HL-60 (cell line): Measurements from ENCODE around the gene GBP7.

Experiments used
- DNase-seq, 2 experiments: peaks; one replicate each; pipeline ENCODE4 v3.0.0-alpha.2; 2010 to 2020; ENCODE audit warnings: low read depth in 1 of 2, low spot score in 1 of 2
- H3K27ac ChIP-seq: fragments of 250-450 bp; sonication (Bioruptor Pico); replicated peaks from 2 replicates; pipeline ENCODE4 v1.5.1; 2020; ENCODE audit warnings: mild to moderate bottlenecking, moderate library complexity
- H3K27me3 ChIP-seq: fragments of 250-450 bp; sonication (Bioruptor Pico); 2 replicates; pipeline ENCODE4 v1.5.1; 2021; ENCODE audit warnings: mild to moderate bottlenecking, moderate library complexity; ENCODE audit not compliant: insufficient read depth, poor library complexity, severe bottlenecking
- H3K4me3 ChIP-seq: replicated peaks from 2 replicates; pipeline ENCODE4 v1.5.1; 2011; ENCODE audit warnings: mild to moderate bottlenecking, control low read depth, low read length; ENCODE audit not compliant: insufficient read depth
- CTCF ChIP-seq: IDR thresholded peaks from one replicate; pipeline ENCODE4 v1.5.1; 2011; ENCODE audit warnings: low read length, control low read depth, inconsistent platforms; ENCODE audit not compliant: insufficient read depth
- GABPA ChIP-seq: IDR thresholded peaks from 2 replicates; pipeline ENCODE4 v1.6.1; 2012; ENCODE audit warnings: low read depth
- POLR2AphosphoS5 ChIP-seq: IDR thresholded peaks from 2 replicates; pipeline ENCODE4 v1.6.1; 2012; ENCODE audit warnings: low read depth
- SPI1 ChIP-seq: IDR thresholded peaks from 2 replicates; pipeline ENCODE4 v1.6.1; 2012; ENCODE audit warnings: low read depth, mild to moderate bottlenecking, borderline replicate concordance
- TF ChIP-seq, protein P1 (sequence below): IDR thresholded peaks from 2 replicates; pipeline ENCODE4 v1.6.1; 2012; ENCODE audit warnings: low read depth; ENCODE audit not compliant: insufficient replicate concordance

GBP7 gene

DNA sequence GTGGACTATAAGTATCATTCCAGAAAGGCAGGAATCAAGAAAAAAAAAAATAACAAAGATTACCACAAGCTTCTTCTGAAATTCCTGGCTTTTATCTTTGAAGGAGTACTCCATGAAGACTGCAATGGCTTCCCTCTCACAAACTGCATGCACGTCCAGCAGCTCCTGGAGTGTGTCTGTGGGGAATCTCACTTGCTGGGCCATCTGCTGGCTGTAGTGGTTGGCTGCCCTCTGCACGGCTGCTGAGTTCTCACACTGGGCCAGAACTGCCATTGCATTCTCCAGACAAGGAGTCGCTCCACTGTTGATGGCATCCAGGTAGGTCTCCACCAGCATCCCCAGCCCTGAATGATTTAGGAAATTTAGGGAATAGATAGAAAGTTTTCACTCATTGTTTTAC lies 26.6 kb downstream of the GBP7 start:
- no peak for TF ChIP-seq POLR2AphosphoS5
- no peak for TF ChIP-seq SPI1
- TF ChIP-seq GABPA, result no peak
- TF ChIP-seq, protein P1, sequence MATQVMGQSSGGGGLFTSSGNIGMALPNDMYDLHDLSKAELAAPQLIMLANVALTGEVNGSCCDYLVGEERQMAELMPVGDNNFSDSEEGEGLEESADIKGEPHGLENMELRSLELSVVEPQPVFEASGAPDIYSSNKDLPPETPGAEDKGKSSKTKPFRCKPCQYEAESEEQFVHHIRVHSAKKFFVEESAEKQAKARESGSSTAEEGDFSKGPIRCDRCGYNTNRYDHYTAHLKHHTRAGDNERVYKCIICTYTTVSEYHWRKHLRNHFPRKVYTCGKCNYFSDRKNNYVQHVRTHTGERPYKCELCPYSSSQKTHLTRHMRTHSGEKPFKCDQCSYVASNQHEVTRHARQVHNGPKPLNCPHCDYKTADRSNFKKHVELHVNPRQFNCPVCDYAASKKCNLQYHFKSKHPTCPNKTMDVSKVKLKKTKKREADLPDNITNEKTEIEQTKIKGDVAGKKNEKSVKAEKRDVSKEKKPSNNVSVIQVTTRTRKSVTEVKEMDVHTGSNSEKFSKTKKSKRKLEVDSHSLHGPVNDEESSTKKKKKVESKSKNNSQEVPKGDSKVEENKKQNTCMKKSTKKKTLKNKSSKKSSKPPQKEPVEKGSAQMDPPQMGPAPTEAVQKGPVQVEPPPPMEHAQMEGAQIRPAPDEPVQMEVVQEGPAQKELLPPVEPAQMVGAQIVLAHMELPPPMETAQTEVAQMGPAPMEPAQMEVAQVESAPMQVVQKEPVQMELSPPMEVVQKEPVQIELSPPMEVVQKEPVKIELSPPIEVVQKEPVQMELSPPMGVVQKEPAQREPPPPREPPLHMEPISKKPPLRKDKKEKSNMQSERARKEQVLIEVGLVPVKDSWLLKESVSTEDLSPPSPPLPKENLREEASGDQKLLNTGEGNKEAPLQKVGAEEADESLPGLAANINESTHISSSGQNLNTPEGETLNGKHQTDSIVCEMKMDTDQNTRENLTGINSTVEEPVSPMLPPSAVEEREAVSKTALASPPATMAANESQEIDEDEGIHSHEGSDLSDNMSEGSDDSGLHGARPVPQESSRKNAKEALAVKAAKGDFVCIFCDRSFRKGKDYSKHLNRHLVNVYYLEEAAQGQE, result no peak
- no peak for TF ChIP-seq CTCF
- DNase-seq, result no peak
- no peak overlapping the region for H3K4me3 ChIP-seq

GRCh38 chr1:89147678-89148658 lies 27.8 kb downstream of the GBP7 start:
- H3K4me3 ChIP-seq, result no peak overlapping the region
- TF ChIP-seq POLR2AphosphoS5, result no peak
- TF ChIP-seq CTCF, result no peak
- TF ChIP-seq SPI1, result no peak
- no peak overlapping the region for H3K27ac ChIP-seq
- H3K27me3 ChIP-seq, result no peaks in the 10 kb centered on the region
- DNase-seq, result no peak

More for the DNA sequence above, 26.6 kb downstream of the GBP7 start:
- Histone ChIP-seq H3K27ac (no peak overlapping the region), H3K27me3 (no peaks in the 10 kb centered on the region)

DNA sequence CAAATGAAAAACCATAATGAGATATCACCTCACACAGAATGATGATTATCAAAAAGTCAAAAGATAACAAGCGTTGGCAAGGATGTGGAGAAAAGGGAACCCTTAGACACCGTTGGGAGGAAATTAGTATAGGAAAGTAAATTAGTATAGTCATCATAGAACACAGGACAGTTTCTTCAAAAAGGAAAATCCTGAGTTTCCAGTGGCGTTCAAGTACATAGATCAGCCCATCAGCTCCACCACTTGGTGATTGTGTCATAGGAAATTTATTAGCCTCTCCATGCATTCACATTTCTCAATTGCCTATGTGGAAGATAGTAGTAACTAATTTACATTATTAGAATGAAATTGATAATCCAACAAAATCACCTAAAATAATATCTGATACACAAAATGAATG lies 29.1 kb downstream of the GBP7 start:
- no peak overlapping the region for H3K27ac ChIP-seq
- H3K4me3 ChIP-seq, result no peak overlapping the region
- TF ChIP-seq, protein P1, result no peak
- no peak for TF ChIP-seq CTCF
- no peak for TF ChIP-seq GABPA
- no peak for TF ChIP-seq SPI1
- no peak for TF ChIP-seq POLR2AphosphoS5
- H3K27me3 ChIP-seq, result no peaks in the 10 kb centered on the region
- DNase-seq, result no peak

DNA sequence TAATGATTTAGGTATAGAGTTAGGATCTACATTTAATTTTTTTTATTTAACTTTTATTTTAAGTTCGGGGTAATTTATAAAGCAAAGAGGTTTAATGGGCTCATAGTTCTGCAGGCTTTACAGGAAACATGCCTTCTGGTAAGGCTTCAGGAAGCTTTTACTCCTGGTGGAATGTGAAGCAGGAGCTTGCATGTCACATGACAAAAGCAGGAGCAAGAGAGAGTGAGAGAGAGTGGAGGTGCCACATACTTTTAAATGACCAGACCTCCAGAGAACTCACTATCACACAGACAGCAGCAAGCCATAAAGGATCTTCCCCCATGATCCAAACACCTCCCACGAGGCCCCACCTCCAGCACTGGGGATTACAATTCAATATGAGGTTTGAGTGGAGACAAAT lies 32.3 kb downstream of the GBP7 start:
- no peaks in the 10 kb centered on the region for H3K27me3 ChIP-seq
- H3K4me3 ChIP-seq, result no peak overlapping the region
- no peak for DNase-seq
- TF ChIP-seq, protein P1, result no peak
- TF ChIP-seq POLR2AphosphoS5 (no peak), CTCF (no peak), GABPA (no peak), SPI1 (no peak)
- no peak overlapping the region for H3K27ac ChIP-seq
